GM08714 (cell line): ENCODE results near the gene CHID1.

Experiments used
- H3K4me3 ChIP-seq: fragments of 200-500 bp; sonication (Bioruptor generic); 2 replicates; pipeline ENCODE4 v1.5.1; 2014; ENCODE audit warnings: mild to moderate bottlenecking, low read length, inconsistent platforms
- ZNF274 ChIP-seq: IDR thresholded peaks from 2 replicates; pipeline ENCODE4 v1.6.1; 2012; ENCODE audit warnings: mild to moderate bottlenecking, low read depth, low read length

The CHID1 gene

GRCh38 chr11:925158-925495 is 14.5 kb upstream of the CHID1 start:
- TF ChIP-seq ZNF274 = no peak
- peak overlapping the region; percentile 52; the same call in 1 of the 2 replicates for H3K4me3 ChIP-seq

- no peak overlapping the region for H3K4me3 ChIP-seq
- TF ChIP-seq ZNF274 = no peak
Observed at GRCh38 chr11:924406-925157, 14.0 kb upstream of the CHID1 start.

DNA sequence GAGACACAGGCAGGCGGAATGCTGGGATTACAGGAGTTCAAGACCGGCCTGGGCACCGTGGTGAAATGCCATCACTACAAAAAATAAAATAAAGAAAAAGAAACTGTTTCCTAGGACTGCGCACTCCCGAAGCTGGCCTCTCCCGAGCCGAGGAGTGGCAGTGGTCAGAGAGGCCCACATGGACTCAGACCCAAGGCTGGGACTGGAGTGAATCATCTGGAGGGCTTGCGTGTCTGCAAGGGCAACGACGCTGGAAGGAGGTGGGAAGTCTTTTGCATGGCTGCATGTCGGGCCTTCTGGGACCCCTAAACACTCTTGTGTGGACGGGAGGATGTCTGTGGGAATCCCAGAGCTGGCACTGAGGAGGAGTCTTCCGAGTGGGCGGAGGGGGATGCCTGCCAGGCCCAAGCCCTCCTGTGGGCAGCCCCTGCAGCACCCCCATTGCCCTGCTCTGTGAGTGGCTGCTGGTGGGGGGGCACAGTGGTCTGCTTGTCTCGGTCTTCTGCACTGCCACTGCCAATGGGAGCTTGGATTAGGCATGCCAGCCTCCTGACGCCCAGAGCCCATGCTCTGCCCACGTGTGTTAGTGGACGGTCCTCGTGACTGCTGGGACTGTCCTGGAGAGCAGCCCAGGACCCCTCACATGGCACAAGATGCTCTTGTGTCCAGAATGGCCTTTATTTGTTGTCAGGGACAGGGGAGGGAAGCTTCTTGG is 13.2 kb upstream of the CHID1 start:
- no peak overlapping the region for H3K4me3 ChIP-seq
- no peak for TF ChIP-seq ZNF274

DNA sequence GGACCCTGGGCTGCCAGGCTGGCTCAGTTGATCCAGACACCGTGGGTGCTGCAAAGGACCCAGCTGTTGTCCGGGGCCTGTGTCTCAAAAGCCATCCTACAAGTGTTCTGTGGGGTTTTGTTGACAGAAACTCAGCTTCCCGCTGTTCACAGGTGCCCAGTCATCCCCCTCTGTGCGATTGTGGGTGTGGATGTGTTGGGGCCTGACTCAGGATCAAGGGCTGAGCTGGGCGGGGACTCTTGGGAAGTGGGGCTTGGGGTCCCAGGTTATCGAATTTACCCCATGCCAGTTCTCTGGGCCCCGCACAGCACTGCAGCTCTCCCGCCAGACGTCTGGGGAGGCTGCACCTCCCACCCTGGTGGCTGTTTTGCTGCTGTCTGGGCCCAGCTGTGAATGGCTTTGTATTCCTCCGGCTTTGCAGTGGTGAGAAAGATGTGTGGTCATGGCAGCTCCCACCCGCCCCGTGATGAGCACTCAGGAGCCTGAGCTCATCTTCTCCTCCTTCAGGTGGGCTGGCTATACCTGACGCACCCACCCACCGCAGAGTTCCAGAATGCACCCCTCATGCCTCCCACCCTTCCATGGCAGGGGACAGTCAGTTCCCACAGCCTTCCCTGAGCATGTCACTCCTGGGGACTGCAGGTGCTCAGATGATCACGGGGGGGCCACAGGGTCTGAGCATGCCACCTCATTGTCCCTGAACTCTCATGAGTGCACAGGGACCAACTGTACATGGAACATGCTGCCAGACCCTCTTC is 11.5 kb upstream of the CHID1 start:
- H3K4me3 ChIP-seq = no peak overlapping the region
- TF ChIP-seq ZNF274 = no peak

DNA sequence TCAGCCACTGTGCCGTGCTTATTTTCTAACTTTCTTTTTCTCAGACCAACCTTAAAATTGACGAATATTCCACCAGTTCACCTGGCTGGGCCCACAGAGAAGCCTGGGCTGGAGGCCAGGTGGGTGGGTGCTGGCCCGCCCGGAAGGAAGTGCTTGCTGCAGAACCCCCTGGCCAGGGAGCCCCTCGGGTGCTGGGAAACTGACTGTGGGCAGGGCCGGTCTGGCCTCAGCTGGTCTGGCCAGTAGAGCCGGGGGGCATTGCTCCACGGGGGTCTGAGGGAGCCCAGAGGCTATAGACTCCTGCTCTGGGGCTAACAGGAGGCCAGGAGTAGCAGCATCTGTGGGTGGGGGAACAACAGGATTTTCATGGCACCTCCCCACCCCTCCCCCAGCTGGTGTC is 6.8 kb upstream of the CHID1 start:
- TF ChIP-seq ZNF274 = no peak
- H3K4me3 ChIP-seq = no peak overlapping the region

DNA sequence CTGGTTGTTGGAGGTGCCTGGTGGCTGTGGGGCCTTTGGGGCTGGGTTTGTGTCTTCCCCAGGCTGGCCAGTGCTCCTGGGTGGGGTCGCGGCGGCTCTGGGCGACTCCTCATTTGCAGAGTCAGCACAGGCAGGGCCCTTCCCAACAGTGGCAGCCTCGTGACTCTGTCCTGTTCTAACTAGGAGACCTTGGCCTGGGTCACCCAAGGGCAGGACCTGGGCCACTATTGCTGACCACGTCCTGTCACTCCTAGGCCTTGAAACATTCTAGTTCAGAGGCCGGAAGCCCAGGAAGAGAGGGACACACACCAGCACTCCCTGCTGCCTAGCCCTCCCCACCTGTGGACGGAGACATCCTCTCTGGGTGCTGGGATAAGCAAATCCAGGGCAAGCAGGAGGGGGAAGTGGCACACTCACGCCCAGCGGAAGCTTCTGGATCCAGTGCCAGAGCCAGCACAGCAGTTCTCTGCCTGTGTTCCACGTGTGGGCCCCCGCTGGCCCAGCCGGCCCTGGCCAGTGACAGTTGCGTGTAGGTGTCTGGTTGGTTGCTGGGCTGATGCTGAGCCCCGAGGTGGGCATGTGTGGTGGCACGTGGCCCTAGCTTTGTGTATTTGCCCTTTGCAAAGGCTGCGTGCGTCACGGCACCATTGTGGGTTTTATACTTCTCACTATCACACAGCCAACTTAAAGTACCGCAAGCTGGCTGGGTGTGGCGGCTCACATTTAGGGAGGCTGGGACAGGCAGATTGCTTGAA is 4.3 kb upstream of the CHID1 start:
- no peak for TF ChIP-seq ZNF274
- no peak overlapping the region for H3K4me3 ChIP-seq

DNA sequence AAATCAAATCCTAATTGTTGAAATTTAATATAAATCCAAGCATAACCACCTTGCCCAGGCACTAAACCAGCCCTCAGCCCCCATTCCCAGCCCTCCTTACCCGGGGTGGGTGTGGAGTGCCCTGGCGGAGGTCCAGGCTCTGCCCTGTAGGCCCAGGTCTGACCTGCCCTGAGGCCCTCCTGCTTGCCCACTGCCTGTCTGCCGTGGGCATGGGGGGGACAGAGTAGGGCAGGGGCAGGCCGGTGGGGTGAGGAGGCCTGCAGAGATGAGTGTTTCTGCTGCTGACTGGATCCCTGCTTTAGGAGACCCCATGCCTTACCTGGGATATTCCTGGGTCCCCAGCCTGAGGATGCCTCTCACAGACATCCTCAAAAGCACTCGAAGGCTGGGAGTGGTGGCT is 3.6 kb upstream of the CHID1 start:
- no peak overlapping the region for H3K4me3 ChIP-seq
- no peak for TF ChIP-seq ZNF274

- no peak overlapping the region for H3K4me3 ChIP-seq
- no peak for TF ChIP-seq ZNF274
Observed at GRCh38 chr11:913043-913442, 2.4 kb upstream of the CHID1 start.

DNA sequence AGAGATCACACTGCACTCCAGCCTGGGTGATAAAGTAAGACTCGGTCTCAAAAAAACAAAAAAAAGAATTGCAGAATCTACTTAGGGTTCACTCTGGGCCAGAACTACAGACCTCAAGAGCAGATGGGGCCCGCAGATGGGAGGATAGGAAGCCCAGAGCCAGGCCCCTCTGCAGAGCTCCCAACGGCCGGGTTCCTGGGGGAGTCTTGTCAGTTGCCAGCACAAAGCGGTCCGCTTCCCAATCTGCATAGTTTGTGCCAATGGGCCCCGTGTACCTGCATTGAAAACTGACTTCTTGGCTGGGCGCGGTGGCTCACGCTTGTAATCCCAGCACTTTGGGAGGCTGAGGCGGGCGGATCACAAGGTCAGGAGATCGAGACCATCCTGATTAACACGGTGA is 1.7 kb upstream of the CHID1 start:
- no peak overlapping the region for H3K4me3 ChIP-seq
- TF ChIP-seq ZNF274 = no peak

DNA sequence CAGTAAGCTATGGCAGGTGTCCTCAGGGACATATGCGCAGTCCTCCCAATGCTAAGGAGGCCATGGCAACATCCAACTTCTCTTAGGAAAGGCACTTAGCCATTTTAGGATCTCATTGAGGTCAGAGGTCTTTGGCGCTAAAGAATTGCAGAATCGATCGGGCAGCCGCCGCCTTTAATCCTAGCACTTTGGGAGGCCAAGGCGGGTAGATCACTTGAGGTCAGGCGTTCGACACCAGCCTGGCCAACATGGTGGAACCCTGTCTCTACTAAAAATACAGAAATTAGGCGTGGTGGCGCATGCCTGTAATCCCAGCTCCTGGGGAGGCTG is 1.2 kb upstream of the CHID1 start:
- no peak overlapping the region for H3K4me3 ChIP-seq
- TF ChIP-seq ZNF274 = no peak

DNA sequence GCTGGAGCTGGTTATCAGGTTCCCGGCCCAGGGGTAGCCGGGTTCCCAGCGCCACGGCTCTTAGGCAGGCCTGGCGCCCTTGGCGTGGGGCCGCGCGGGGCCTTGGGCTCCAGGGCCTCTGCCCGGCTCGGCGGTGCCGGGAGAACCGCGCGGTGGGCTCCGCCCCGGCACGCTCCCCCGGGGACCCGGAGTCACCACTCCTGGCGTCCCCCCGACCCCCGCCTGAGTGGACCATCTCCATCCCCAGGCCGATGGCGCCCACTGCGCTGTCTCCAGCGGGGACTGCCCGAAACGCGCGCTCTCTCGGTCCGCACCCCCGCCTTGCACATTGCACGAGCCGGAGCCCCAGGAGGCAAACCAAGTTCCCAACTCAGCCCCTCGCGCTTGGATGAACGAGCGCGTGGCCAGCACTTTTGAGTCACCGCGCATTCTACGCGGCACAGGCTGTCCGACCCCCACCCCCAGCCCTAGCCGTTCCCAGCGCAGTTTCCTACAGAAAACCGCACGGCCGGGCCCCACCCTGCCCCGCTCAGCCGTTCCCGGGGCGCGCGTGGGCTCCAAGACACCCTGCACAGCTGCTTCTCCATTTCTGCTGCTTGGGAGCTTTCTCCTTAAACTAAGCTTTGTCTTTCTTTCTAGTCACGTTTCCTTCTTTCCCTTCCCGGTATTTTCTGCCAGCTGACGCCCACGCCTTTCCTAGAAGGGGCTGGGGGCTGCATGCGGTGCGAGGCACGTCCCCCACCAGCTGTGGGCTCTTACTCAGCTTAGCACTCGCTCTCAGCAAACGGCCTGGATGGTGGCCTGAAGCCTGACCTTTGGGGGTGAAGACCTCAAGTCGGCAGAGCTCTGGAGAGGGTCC is 650 bp upstream of the CHID1 start:
- H3K4me3 ChIP-seq = peak overlapping the region; percentile 88; the same call in 1 of the 2 replicates
- TF ChIP-seq ZNF274 = no peak

DNA sequence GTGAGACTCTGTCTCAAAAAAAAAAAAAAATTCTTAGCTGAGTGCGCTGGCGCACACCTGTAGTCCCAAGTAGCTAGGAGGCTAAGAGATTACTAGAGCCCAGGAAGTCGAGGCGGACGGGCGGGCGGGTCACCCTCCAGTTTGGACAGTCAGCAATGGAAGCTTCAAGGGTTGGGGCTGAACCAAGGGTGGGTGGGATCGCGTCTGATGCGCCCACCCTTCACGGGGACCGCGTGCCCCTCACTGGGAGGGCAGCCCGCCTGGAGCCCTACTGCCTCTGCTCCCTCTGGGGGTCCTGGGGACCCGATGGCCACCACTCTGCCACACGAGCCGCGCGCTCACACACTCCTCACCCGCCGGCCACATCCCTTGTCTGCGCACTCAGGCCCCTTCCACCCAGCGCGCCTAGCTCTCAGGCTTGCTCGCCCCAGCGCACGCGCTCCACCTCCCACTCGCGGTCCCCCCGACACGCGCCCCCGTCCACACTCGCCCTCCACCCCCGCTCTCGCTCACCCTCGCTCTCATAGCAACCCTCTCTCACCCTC is 494 bp downstream of the CHID1 start:
- TF ChIP-seq ZNF274 = no peak
- peak overlapping the region; percentile 93 for H3K4me3 ChIP-seq

GRCh38 chr11:909406-909805 is 1.2 kb downstream of the CHID1 start:
- TF ChIP-seq ZNF274 = no peak
- H3K4me3 ChIP-seq = peak overlapping the region; percentile 93; the same call in 1 of the 2 replicates
